ENCODE measurements around the gene THRSP.

DNA sequence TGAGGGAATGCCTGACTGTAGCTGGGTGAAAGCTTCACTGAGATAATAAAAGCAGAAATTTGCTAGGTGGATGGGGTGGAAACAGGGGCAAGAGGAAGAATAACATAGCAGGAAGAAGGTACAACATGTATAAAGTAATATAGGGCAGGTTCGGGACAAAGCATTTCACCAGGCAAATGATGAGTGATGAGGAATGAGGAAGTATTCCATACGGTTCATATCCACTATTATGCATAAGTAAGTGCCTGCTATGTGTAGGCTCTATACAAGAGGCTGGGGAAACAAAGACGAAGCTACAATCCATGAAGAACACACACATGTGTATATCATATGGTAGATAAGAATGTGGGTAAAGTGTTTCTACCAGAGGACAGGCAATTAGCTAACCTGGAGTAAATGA lies 8.1 kb downstream of the THRSP start:
- TF ChIP-seq POLR2AphosphoS5 (IDR thresholded peaks at IDR 0.05) = no peak
- TF ChIP-seq EP300 (IDR thresholded peaks at IDR 0.05) = no peak
- no peak for TF ChIP-seq POLR2A (IDR thresholded peaks at IDR 0.05)

Measured in stomach (tissue), 4 donors.